OCI-LY7 (cell line): Measurements from ENCODE around the gene TP73. TPM values are rescaled to one million over a fixed set of nuclear protein-coding genes. Genes with fewer than 3 reads are reported as not detected.

Source experiments
- BruUV-seq: library from RNA; stranded (reverse); fragments of 400-500 nt; replicated peaks from 2 replicates; lab custom pipeline; 2021; lab: Mats Ljungman, UMichigan
- CTCF ChIA-PET: fragments of 300-600 bp; sonication (Branson Sonifier 250); formaldehyde crosslinking; loops from one replicate; lab custom pipeline; 2022; ENCODE audit warnings: antibody characterized with exemption; ENCODE audit not compliant: unreplicated experiment; lab: Charles Lee
- POLR2A ChIA-PET: fragments of 300-600 bp; sonication (Branson Sonifier 250); formaldehyde crosslinking; loops from one replicate; lab custom pipeline; 2022; ENCODE audit warnings: antibody characterized with exemption; lab: Charles Lee
- DNase-seq: peaks from one replicate; pipeline ENCODE4 v3.0.0-alpha.2; 2015; ENCODE audit warnings: low spot score
- H2AFZ ChIP-seq: fragments of 200-600 bp; sonication (generic), shearing (Covaris generic); 2 replicates; pipeline ENCODE4 v1.6.1; 2014; ENCODE audit warnings: mild to moderate bottlenecking, antibody characterized with exemption, low read length, moderate library complexity
- H3K27ac ChIP-seq: fragments of 200-600 bp; sonication (generic); 2 replicates; pipeline ENCODE4 v1.5.1; 2014; ENCODE audit warnings: mixed run types, low read depth, mild to moderate bottlenecking, moderate library complexity, low read length, inconsistent platforms; ENCODE audit not compliant: poor library complexity, severe bottlenecking
- H3K36me3 ChIP-seq: fragments of 200-600 bp; sonication (generic); 2 replicates; pipeline ENCODE4 v1.6.1; 2014; ENCODE audit warnings: mild to moderate bottlenecking, antibody characterized with exemption, low read length, moderate library complexity, mixed read lengths; ENCODE audit not compliant: insufficient read depth
- H3K4me1 ChIP-seq: fragments of 200-600 bp; sonication (generic); 2 replicates; pipeline ENCODE4 v1.5.1; 2014; ENCODE audit warnings: mild to moderate bottlenecking, low read length; ENCODE audit not compliant: insufficient read depth, poor library complexity, severe bottlenecking
- H3K4me2 ChIP-seq: fragments of 200-600 bp; sonication (generic); 2 replicates; pipeline ENCODE4 v1.6.1; 2014; ENCODE audit warnings: mild to moderate bottlenecking, low read length
- H3K4me3 ChIP-seq: fragments of 200-600 bp; sonication (generic); 2 replicates; pipeline ENCODE4 v1.5.1; 2014; ENCODE audit warnings: mild to moderate bottlenecking, low read depth, low read length; ENCODE audit not compliant: poor library complexity, severe bottlenecking
- H3K79me2 ChIP-seq: fragments of 200-600 bp; sonication (generic); 2 replicates; pipeline ENCODE4 v1.6.1; 2016; ENCODE audit warnings: low read depth, mild to moderate bottlenecking, low read length, moderate library complexity, mixed read lengths; ENCODE audit not compliant: insufficient read depth
- H3K9me2 ChIP-seq: fragments of 200-600 bp; sonication (generic); 2 replicates; pipeline ENCODE4 v1.6.1; 2016; ENCODE audit warnings: mild to moderate bottlenecking, low read length, mixed read lengths; ENCODE audit not compliant: insufficient read depth
- H3K9me3 ChIP-seq: fragments of 200-600 bp; sonication (generic); 2 replicates; pipeline ENCODE4 v1.6.1; 2014; ENCODE audit warnings: mild to moderate bottlenecking, mixed run types, low read length, mixed read lengths
- H4K20me1 ChIP-seq: fragments of 200-600 bp; sonication (generic); 2 replicates; pipeline ENCODE4 v1.6.1; 2014; ENCODE audit warnings: mild to moderate bottlenecking, antibody characterized with exemption, low read length, moderate library complexity, mixed read lengths; ENCODE audit not compliant: insufficient read depth
- EZH2phosphoT487 ChIP-seq: fragments of 200-600 bp; sonication (generic); IDR thresholded peaks from 2 replicates; pipeline ENCODE4 v1.6.1; 2018; ENCODE audit warnings: low read depth, borderline replicate concordance, mild to moderate bottlenecking, mixed run types, antibody characterized with exemption, low read length, moderate library complexity, mixed read lengths
- intact Hi-C: fragments of 100-400 bp; cut with micrococcal nuclease; formaldehyde crosslinking; loops from one replicate; pipeline ENCODE4 v1.10.0; 2022; ENCODE audit not compliant: unreplicated experiment
- total RNA-seq, 2 experiments: library from RNA; depleted of rRNA in 1 of 2; stranded (reverse); fragments of >200 nt in 1 of 2; shearing (Covaris generic) in 1 of 2; gene quantifications; 2 replicates each; pipeline ENCODE4 v1.2.3, GENCODE V29; 2014 to 2022
- TF ChIP-seq, protein P1 (sequence below): fragments of 200-600 bp; sonication (generic); conservative IDR thresholded peaks from 2 replicates; pipeline ENCODE4 v1.5.1; 2014; ENCODE audit warnings: mild to moderate bottlenecking, antibody characterized with exemption, low read length, moderate library complexity, mixed read lengths

The TP73 gene
- total RNA-seq, 2 experiments from 2014 or later, result 0.48 TPM; not detected in 1

DNA sequence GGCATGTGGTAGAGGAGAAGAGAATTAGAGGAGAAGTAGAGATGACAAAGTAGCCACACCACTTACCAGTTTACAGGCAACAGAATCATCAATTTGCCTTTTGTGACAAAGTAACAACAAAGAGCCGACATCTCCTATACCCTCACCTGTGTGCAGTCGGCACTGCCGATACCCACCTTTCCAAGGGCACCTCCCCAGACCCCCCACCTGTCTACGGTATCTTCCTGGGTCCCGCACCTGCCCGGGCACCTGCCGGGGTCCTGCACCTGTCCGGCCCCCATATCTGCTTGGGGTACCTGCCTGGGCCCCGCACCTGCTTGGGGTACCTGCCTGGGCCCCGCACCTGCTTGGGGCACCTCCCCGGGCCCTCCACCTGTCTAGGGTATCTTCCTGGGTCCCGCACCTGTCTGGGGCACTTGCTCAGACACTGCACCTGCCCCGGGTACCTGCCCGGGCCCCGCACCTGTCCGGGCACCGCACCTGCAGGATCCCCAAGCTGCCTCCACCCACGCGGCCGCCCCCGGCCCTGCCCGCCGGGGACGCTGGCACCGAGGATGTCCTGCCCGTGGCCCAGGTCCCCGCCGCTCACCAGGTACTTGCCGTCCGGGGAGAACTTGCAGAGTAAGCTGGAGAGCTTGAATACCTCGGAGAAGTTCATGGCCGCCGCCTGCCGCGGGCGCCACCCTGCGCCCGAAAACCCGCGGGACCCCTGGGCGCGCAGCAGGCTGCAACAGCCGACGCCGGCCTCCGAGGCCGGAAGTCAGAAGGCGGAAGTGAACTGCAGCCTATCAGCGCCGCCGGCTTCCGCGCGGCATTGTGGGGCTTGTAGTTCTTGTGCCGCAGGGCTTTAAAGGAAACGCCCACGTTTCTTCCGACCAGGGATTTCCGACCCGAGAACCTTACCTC, 2.7 kb upstream of the TP73 start, which contains the start of gene WRAP73:
WRAP73 (minus strand) TSS at position 762 of the 906 bp plus-strand sequence; CDS start at position 658, 104 bp downstream.
- Histone ChIP-seq H3K27ac (no peak within 1 kb of the TSS), H4K20me1 (no peaks in the 10 kb centered on the region), H3K4me2 (peak within 1 kb of the TSS; percentile 89), H3K4me1 (peaks cover 12% of the 10 kb centered on the region), H3K79me2 (no peaks in the 10 kb centered on the region), H2AFZ (peak within 1 kb of the TSS; percentile 76), H3K9me2 (no peaks in the 10 kb centered on the region), H3K36me3 (peaks cover 26% of the 10 kb centered on the region; the same call in 1 of the 2 replicates), H3K4me3 (peak within 1 kb of the TSS; percentile 91), H3K9me3 (no peaks in the 10 kb centered on the region)
- POLR2A ChIA-PET, result interaction anchor here (1.0 kb wide), 1 partner anchor 18 kb away, joined by 3 read pairs; no protein-coding TSS in a partner anchor
- CTCF ChIA-PET, result interaction anchor here (0.6 kb wide), 1 partner anchor 319 kb away, joined by 3 read pairs; no protein-coding TSS in a partner anchor
- DNase-seq, result peak; percentile 95
- intact Hi-C loops, result no loop called here
- BruUV-seq, result no TSS peak
- no peak for TF ChIP-seq EZH2phosphoT487
- TF ChIP-seq, protein P1, sequence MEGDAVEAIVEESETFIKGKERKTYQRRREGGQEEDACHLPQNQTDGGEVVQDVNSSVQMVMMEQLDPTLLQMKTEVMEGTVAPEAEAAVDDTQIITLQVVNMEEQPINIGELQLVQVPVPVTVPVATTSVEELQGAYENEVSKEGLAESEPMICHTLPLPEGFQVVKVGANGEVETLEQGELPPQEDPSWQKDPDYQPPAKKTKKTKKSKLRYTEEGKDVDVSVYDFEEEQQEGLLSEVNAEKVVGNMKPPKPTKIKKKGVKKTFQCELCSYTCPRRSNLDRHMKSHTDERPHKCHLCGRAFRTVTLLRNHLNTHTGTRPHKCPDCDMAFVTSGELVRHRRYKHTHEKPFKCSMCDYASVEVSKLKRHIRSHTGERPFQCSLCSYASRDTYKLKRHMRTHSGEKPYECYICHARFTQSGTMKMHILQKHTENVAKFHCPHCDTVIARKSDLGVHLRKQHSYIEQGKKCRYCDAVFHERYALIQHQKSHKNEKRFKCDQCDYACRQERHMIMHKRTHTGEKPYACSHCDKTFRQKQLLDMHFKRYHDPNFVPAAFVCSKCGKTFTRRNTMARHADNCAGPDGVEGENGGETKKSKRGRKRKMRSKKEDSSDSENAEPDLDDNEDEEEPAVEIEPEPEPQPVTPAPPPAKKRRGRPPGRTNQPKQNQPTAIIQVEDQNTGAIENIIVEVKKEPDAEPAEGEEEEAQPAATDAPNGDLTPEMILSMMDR, result peak; percentile 69

DNA sequence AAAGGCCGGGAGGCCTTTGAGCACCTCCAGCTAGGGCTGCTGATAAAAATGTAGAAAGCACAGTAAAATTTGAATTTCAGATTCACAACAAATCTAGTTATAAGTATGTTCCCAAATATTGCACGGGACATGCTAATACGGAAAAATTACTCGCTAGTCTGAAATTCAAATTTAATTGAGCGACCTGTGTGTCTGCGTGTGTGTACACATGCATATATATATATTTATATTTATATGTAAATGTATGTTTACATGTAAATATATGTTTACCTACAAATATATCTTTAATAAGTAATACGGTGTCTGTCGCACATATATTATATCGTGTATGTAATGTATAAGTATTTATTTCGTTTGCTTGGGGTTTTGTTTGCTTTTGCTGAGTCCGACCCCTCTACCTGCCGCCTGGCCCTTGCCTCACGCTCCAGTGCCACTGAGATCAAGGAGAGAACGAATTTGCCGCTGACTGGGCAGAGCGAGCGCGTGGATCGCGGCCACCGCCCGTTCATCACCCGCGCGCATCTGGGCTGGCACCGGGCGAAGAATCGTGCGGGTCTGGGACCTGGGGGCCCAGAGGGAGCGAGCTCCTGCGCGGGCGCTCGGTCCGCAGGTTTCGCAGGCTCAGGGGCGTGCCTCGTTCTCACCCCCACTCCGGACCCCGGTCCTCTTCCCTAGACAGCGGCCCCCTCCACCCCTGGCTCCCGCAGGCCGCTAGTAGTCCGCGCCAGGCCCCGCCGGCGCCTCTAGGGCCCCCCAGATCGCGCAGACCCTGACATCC, 1.9 kb upstream of the TP73 start:
- BruUV-seq, result no TSS peak
- no peak overlapping the region for H3K27ac ChIP-seq
- no peaks in the 10 kb centered on the region for H3K79me2 ChIP-seq
- H3K9me2 ChIP-seq, result no peaks in the 10 kb centered on the region
- H3K4me3 ChIP-seq, result peak overlapping the region; percentile 91
- H3K4me2 ChIP-seq, result peak overlapping the region; percentile 31; the same call in 1 of the 2 replicates
- no peaks in the 10 kb centered on the region for H3K9me3 ChIP-seq
- no peaks in the 10 kb centered on the region for H4K20me1 ChIP-seq
- POLR2A ChIA-PET, result no interaction called here
- no peak for DNase-seq
- intact Hi-C loops, result no loop called here
- no peak for TF ChIP-seq EZH2phosphoT487
- TF ChIP-seq, protein P1, result no peak
- H3K36me3 ChIP-seq, result peaks cover 21% of the 10 kb centered on the region; the same call in 1 of the 2 replicates
- no peak overlapping the region; the same call in 1 of the 2 replicates for H2AFZ ChIP-seq
- H3K4me1 ChIP-seq, result peaks cover 12% of the 10 kb centered on the region
- CTCF ChIA-PET, result interaction anchor here (0.6 kb wide), 1 partner anchor 318 kb away, joined by 3 read pairs; no protein-coding TSS in a partner anchor
